GM19467 (cell line): ENCODE data around the gene VPS16.

Source experiments
- ATAC-seq: cut with Tn5 transposase; IDR thresholded peaks from one replicate; pipeline ENCODE4 v1.9.1; 2021; ENCODE audit warnings: mild to moderate bottlenecking, moderate library complexity; ENCODE audit not compliant: unreplicated experiment

The VPS16 gene

DNA sequence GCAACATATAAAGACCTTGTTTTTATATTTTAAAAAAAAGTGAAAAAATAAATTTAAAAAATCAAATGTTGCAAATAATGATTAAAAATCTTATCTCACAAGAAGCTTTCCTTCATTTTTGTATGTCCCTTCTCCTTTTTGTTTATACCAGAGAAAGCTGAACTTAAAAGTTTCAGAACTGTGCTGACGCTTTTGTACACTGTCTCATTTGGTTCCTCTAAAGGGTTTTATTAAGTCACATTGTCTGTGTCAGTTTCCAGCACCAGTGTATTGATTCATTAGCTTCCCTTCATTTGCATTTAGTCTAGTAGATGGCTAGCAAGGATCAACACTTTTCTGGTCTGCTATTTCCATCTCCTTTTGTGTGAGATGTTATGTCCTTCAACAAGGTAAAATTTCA lies 6.8 kb upstream of the VPS16 start:
- ATAC-seq: no peak

GRCh38 chr20:2834401-2835110 lies 6.0 kb upstream of the VPS16 start:
- no peak for ATAC-seq

DNA sequence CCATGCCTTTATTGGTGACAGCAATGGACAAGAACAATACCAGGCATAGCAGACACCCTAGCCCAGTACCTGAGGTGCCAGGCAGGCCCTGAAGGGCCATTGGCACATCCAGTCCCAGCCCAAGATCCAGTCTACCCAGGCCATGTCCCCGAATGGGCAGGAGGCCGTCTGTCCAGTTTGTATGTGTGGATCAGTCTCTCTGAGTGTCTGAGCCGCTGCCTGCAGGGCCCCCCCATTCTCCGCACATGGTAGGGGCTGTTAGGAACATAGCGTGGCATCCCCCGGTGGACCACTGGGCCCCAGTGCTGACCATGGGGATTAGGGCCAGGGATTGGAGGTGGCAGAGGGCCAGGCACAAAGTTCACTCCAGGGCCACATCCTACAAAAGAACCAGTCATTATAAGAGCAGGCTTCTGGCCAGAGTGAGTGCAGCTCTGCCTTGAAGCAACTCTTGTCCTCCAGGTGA lies 5.2 kb upstream of the VPS16 start:
- no peak for ATAC-seq

DNA sequence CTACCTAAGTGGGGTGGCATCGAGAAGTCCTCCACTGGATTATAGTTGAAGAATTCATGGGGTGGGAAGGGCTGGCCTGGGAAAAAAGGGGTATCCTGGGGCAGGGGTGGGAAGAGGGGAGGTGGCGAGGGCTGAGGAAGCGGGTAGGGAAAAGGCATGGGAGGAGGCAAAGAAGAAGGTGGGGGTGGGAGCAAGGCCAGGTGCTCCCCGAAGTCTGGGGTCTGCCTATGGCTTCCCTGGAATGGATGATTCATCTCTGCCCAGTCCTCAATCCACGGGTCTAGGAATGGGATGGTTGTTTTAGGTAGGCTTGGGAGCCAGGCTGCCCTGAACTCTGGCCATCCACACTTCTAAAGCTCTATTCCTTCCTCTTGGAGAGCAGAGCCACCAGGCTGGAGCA lies 4.5 kb upstream of the VPS16 start:
- no peak for ATAC-seq

DNA sequence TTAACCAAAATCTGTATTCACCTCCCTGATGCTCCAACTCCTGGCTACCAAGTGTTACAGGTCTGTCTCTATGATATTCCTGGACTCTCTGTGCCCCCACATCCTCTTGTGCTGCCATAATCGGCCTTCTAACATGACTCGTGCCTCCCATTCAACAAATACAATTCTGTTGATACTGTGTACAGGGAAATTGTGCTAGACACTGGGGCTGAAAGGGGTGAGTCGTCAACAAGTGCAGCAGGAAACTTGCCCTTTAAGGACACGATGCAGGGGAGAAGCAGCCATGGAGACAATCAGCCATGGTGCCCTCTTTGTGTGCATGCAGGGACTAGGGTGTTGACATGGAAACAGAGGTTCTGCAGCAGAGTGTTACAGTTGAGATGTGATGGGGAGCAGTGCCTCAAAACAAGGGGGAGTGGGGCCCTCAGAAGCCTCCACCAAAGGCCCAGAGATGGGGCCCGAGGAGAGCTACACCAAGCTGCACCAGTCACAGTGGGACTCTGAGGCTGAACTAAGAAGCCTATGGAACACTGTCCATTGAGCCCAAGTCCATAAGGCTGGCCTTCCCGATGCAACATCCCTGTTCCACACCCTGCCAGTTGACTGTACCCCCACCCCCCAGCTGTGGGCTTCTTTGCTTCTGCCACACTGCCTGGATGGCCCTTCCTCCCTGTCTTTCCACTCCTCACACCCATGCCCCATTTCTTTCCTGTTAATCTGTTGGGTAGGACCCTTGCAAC lies 3.2 kb upstream of the VPS16 start:
- no peak for ATAC-seq

- no peak for ATAC-seq
These were observed 2.3 kb upstream of the VPS16 start for GRCh38 chr20:2838170-2838797.

DNA sequence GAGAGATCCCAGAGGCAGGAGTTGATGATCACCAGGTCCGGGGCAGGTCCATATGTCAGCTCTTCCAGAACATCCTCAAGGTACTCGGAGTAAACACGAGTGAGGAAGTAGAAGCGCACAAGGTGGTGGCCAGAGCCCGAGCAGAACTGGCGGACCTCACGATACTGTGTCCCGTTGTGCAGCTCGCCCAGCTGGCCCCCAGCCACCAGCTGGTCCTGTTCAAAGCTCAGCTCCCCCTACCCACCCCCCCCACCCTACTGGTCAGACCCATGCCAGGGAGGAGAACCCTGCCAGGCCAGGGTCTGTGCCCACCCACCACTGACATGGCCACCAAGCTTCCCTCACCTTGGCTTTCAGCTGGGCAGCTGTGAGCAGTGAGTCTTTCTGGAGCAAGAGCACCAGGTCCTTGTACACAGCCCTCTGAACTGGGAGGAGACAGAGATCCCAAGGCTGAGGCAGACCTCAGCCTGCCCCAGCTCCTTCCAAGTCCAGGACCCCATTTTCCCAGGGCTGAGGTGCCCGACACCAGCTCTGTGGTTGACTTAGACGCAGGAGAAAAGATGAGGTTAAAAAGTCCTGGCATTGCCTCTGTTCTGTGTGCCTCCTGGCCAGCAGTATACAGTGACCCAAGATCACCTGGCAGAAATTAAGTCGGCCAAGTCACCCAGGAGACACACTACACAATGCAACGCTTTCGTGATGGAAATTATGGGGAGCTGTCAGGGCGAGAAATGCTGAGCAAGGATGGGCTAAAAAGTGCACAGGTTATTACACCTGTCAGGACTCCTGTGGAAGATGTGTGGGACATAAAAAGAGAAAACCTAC lies 1.5 kb upstream of the VPS16 start:
- no peak for ATAC-seq

DNA sequence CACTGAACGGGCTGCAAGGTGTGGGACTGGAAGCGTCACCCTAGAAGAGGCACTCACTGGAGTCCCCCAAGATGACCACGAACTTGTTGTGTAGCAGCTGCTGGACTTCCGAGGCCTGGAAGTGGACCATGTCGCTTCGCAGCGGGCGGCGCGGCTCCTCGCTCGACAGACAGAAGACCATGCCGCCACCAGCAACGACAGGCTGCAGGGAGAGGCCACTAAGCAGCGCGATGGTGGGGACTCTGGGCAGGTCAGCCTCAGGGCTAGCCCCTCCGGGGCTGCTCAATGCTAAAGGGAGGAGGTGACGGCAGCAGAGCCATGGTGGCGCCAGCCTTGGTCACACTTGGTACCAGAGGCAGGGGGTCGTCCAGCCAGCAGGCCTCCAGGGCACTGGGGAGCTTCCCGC lies 810 bp upstream of the VPS16 start:
- no peak for ATAC-seq

GRCh38 chr20:2840967-2841531 lies 504 bp downstream of the VPS16 start:
- peak; percentile 24 for ATAC-seq

GRCh38 chr20:2845607-2846006 lies 5.1 kb downstream of the VPS16 start:
- ATAC-seq: no peak

DNA sequence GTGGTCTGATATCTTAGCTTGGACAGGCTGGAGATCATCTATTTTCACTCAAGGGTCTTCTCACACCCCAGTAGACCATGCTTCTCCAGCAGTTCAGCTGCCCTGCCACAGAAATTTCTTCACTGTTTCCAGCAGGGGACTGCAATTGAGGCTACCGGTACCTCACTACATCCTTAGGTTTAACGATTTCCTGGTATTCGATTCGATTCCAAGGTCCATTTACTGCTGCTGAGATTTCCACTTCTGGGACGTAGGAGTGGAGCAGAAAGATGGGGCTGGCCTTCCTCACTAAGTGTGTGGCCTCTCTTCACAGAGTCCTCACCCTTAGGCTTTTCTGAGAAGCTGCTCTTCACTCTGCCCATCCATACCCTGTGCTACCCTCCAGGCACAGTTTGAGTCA lies 6.2 kb downstream of the VPS16 start:
- no peak for ATAC-seq

GRCh38 chr20:2847802-2848201 lies 7.3 kb downstream of the VPS16 start:
- ATAC-seq: no peak

DNA sequence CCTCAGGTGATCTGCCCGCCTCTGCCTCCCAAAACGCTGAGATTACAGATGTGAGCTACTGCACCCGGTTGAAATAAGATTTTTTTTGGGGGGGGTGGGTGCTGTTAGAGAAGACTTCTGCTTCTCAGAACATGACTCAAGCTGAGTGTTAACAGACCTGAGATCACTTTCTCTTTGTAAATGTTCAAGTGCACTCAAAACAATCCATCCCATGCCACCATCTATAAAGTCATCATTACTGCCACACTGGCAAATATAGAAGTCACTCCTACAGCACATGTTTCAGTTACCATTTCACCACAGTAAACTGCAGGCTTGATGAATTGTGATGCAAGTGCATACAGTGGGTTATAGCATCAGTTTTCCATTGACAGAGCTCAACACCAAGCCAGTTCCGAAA lies 9.0 kb downstream of the VPS16 start:
- no peak for ATAC-seq

DNA sequence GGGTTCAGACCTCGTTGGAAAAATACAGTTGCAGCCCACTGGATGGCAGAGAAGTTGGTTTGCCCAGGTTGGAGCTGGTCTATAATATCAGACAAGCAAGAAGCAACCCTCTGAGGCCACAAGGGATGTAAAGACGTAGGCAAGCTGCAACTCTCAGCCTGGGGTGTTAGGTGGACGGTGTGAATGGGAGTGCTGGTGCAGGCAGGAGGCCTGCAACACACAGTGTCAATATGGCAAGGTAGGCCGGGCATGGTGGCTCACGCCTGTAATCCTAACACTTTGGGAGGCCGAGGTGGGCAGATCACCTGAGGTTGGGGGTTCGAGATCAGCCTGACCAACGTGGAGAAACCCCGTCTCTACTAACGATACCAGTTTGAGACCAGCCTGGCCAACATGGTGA lies 10.5 kb downstream of the VPS16 start:
- ATAC-seq: no peak

- no peak for ATAC-seq
These were observed 18.0 kb downstream of the VPS16 start for GRCh38 chr20:2858591-2858990.

- no peak for ATAC-seq
These were observed 19.0 kb downstream of the VPS16 start for GRCh38 chr20:2859330-2860121.

GRCh38 chr20:2864626-2865025 lies 24.1 kb downstream of the VPS16 start:
- ATAC-seq: no peak

DNA sequence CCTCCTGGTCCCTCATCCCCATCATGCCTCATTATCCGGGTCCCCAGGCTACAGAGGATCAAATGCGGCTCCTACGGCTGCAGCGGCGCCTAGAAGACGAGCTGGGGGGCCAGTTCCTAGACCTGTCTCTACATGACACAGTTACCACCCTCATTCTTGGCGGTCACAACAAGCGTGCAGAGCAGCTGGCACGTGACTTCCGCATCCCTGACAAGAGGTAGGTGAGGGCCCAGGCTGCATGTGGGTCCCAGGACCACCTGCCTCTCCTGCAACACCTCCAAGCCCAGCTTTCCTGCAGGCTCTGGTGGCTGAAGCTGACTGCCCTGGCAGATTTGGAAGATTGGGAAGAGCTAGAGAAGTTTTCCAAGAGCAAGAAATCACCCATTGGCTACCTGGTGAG lies 24.6 kb downstream of the VPS16 start:
- ATAC-seq: no peak

GRCh38 chr20:2865630-2866029 lies 25.1 kb downstream of the VPS16 start:
- no peak for ATAC-seq

DNA sequence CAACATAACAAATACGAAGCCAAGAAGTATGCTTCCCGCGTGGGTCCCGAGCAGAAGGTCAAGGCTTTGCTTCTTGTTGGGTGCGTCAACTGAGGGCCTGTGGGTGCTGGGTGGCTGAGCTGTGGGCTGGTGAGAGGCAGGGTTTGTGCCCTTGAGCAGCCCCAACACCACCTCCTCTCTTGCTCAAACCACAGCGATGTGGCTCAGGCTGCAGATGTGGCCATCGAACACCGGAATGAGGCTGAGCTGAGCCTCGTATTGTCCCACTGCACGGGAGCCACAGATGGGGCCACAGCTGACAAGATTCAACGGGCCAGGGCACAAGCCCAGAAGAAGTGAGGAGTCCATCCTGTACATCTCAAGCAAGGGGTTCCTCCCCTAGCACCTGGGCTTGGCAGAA lies 25.7 kb downstream of the VPS16 start:
- no peak for ATAC-seq
